Activated T-helper 17 cell treated with anti-CD3 and anti-CD28 coated beads, Interleukin-2, amount 50 U/mL, for 72 hours (primary cell): ENCODE data around the gene OGG1. TPM values are rescaled to one million over a fixed set of nuclear protein-coding genes. Genes with fewer than 3 reads are reported as not detected.
A peak's percentile ranks its signal among the peaks of the same experiment; 100 is the strongest.

Experiments used
- ATAC-seq: fragments of 150-1000 bp; cut with Tn5 transposase; replicated peaks from 2 replicates; pipeline ENCODE4 v1.10.0; 2021; ENCODE audit warnings: mild to moderate bottlenecking, moderate library complexity
- H3K27ac Mint-ChIP-seq: one replicate; pipeline ENCODE4 v1.8.0; 2022; ENCODE audit warnings: mixed read lengths
- H3K27me3 Mint-ChIP-seq: one replicate; pipeline ENCODE4 v1.8.0; 2022; ENCODE audit warnings: mixed read lengths
- H3K36me3 Mint-ChIP-seq: one replicate; pipeline ENCODE4 v1.8.0; 2022; ENCODE audit warnings: low read depth, mild to moderate bottlenecking, mixed read lengths
- H3K4me1 Mint-ChIP-seq: one replicate; pipeline ENCODE4 v1.8.0; 2022; ENCODE audit warnings: mixed read lengths
- H3K4me3 Mint-ChIP-seq: one replicate; pipeline ENCODE4 v1.8.0; 2022; ENCODE audit warnings: mild to moderate bottlenecking, mixed read lengths
- H3K9me3 Mint-ChIP-seq: one replicate; pipeline ENCODE4 v1.8.0; 2022; ENCODE audit warnings: mixed read lengths
- total RNA-seq, 2 donors: library from RNA; stranded (reverse); gene quantifications; one replicate each; pipeline ENCODE4 v1.2.3, GENCODE V29; 2022

The OGG1 gene
- total RNA-seq, 2 donors from 2014 or later, result 37.4 to 52.3 TPM

DNA sequence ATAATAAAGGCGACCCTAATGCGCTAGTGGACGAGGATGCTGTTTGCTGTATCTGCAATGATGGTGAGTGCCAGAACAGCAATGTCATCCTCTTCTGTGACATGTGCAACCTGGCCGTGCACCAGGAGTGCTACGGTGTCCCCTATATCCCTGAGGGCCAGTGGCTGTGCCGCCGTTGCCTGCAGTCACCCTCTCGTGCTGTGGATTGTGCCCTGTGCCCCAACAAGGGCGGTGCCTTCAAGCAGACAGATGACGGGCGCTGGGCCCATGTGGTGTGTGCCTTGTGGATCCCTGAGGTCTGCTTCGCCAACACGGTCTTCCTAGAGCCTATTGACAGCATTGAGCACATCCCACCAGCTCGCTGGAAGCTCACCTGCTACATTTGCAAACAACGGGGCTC is 10.6 kb upstream of the OGG1 start:
- no peaks in the 10 kb centered on the region for H3K27me3 Mint-ChIP-seq

DNA sequence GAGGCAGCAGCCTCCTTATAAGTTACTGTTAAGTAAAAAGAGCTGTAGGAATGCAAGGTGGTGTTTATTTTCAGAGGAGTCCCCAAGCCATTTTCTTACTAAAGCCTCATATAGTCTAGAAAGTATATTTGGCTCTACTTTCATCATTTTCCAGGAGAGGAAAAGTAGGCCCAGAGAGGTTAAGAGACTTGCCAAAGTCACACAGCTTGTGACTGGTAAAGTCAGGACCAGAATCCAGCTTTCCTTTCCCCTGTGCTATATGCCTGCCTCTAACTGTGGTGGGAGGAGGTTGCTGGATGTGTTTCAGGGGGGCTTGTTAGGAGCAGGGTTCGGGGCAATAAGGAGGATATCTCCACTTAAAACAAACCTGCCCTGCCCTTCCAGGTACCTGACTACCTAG is 7.2 kb upstream of the OGG1 start:
- H3K4me3 Mint-ChIP-seq, result no peak overlapping the region
- peaks cover 8% of the 10 kb centered on the region for H3K4me1 Mint-ChIP-seq
- no peaks in the 10 kb centered on the region for H3K9me3 Mint-ChIP-seq
- H3K36me3 Mint-ChIP-seq, result peaks cover 100% of the 10 kb centered on the region
- H3K27me3 Mint-ChIP-seq, result no peaks in the 10 kb centered on the region
- ATAC-seq, result no peak
- no peak overlapping the region for H3K27ac Mint-ChIP-seq

More for the DNA sequence above, 10.6 kb upstream of the OGG1 start:
- H3K4me1 Mint-ChIP-seq, result peaks cover 21% of the 10 kb centered on the region
- H3K4me3 Mint-ChIP-seq, result no peak overlapping the region
- H3K36me3 Mint-ChIP-seq, result peaks cover 100% of the 10 kb centered on the region
- ATAC-seq, result no peak
- peak overlapping the region; percentile 66 for H3K27ac Mint-ChIP-seq
- no peaks in the 10 kb centered on the region for H3K9me3 Mint-ChIP-seq

DNA sequence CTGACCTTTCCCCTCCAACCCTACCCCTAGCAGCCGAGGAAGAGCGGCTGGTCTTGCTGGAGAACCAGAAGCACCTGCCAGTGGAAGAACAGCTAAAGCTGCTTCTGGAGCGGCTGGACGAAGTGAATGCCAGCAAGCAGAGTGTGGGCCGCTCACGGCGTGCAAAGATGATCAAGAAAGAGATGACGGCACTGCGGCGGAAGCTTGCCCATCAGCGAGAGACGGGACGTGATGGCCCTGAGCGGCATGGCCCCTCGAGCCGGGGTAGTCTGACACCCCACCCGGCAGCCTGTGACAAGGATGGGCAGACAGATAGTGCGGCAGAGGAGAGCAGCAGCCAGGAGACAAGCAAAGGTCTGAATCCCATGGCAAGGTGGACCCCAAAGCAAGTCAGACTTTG is 6.2 kb upstream of the OGG1 start:
- H3K36me3 Mint-ChIP-seq, result peaks cover 100% of the 10 kb centered on the region
- H3K4me1 Mint-ChIP-seq, result peaks cover 5% of the 10 kb centered on the region
- H3K27me3 Mint-ChIP-seq, result no peaks in the 10 kb centered on the region
- no peaks in the 10 kb centered on the region for H3K9me3 Mint-ChIP-seq
- H3K4me3 Mint-ChIP-seq, result no peak overlapping the region
- no peak for ATAC-seq
- no peak overlapping the region for H3K27ac Mint-ChIP-seq

DNA sequence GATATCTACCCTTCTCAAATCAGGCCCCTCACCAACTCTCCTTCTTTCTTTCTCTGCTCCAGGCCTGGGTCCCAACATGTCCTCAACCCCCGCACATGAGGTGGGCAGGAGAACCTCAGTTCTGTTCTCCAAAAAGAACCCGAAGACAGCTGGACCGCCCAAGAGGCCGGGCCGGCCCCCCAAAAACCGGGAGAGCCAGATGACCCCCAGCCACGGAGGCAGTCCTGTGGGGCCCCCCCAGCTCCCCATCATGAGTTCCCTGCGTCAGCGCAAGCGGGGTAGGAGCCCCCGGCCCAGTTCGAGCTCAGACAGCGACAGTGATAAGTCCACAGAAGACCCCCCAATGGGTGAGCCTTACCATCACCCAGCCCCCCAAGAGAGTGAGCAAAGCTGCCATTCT is 5.6 kb upstream of the OGG1 start:
- Mint-ChIP-seq H3K27ac (no peak overlapping the region), H3K4me3 (no peak overlapping the region), H3K4me1 (peaks cover 5% of the 10 kb centered on the region), H3K9me3 (no peaks in the 10 kb centered on the region), H3K36me3 (peaks cover 99% of the 10 kb centered on the region), H3K27me3 (no peaks in the 10 kb centered on the region)
- ATAC-seq, result no peak

DNA sequence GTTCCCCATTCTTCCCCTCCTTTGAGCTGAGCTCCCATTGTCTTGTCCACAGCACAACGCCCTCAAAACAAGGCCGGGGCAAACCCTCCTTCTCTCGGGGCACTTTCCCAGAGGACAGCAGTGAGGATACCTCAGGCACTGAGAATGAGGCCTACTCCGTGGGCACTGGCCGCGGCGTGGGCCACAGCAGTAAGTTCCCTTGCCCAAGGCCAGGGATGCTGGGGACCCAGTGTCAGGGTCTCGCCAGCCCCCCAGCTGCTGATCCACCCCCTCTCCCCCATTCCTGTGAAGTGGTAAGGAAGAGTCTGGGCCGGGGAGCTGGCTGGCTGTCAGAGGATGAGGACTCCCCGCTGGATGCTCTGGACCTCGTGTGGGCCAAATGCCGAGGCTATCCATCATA is 4.2 kb upstream of the OGG1 start:
- no peak overlapping the region for H3K27ac Mint-ChIP-seq
- no peaks in the 10 kb centered on the region for H3K9me3 Mint-ChIP-seq
- no peak overlapping the region for H3K4me3 Mint-ChIP-seq
- no peaks in the 10 kb centered on the region for H3K27me3 Mint-ChIP-seq
- no peak for ATAC-seq
- no peaks in the 10 kb centered on the region for H3K4me1 Mint-ChIP-seq
- peaks cover 97% of the 10 kb centered on the region for H3K36me3 Mint-ChIP-seq

DNA sequence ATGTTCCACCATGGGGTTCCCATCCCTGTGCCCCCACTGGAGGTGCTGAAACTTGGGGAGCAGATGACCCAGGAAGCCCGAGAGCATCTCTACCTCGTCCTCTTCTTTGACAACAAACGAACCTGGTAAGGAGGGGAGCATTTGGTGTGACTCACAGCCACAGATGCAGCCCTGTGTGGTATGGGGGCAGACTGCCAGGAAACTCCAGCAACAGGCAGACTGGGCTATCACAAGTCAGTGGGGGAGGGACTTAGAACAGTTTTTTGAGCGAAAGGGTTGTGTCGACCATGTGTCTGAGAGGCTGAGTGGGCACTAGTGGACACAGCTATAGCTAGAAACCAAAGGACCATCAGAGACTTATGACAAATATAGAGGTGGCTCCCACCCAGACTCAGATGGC is 3.4 kb upstream of the OGG1 start:
- Mint-ChIP-seq H3K27ac (peak overlapping the region; percentile 10), H3K4me3 (no peak overlapping the region), H3K36me3 (peaks cover 97% of the 10 kb centered on the region), H3K27me3 (no peaks in the 10 kb centered on the region), H3K4me1 (no peaks in the 10 kb centered on the region), H3K9me3 (no peaks in the 10 kb centered on the region)
- no peak for ATAC-seq

DNA sequence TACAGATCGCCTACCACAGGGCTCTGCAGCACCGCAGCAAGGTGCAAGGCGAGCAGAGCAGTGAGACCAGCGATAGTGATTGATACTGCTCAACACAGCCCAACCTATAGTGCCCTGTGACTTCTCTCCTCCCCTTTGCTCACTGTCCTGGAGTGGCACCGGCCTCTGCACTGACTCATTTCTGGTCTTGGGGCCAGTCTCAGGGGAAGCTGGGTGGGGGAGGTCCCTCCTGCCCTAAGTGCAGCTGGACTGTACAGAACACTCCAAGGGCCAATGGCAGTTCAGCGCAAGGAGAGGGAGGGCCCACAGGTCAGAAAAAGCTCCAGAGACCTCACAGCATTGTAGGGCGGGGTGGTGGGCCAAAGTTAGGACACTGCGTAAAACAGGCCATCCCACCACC is 2.5 kb upstream of the OGG1 start:
- peaks cover 97% of the 10 kb centered on the region for H3K36me3 Mint-ChIP-seq
- H3K9me3 Mint-ChIP-seq, result no peaks in the 10 kb centered on the region
- no peaks in the 10 kb centered on the region for H3K27me3 Mint-ChIP-seq
- H3K4me3 Mint-ChIP-seq, result no peak overlapping the region
- H3K4me1 Mint-ChIP-seq, result peaks cover 7% of the 10 kb centered on the region
- ATAC-seq, result no peak
- no peak overlapping the region for H3K27ac Mint-ChIP-seq

DNA sequence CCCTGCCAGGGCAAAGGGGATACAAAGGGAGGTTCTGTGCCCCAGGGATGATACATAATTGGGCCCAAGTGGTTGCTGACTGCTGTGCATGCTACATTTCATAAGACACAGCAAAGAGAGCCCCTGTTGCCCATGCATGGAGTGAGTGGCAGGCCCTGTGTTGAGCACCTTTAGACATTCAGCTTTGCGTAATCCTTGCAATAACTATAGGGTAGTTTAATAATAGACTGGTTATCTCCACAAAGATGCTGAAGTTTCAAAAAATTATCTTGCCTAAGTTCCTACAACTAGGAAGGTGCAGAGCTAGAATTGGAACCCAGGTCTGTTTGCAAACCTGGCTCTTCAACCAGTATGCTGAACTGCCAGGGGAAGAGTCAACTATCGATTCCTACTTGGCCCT is 1.7 kb upstream of the OGG1 start:
- no peaks in the 10 kb centered on the region for H3K9me3 Mint-ChIP-seq
- no peak for ATAC-seq
- peaks cover 97% of the 10 kb centered on the region for H3K36me3 Mint-ChIP-seq
- H3K4me3 Mint-ChIP-seq, result no peak overlapping the region
- no peak overlapping the region for H3K27ac Mint-ChIP-seq
- H3K27me3 Mint-ChIP-seq, result no peaks in the 10 kb centered on the region
- peaks cover 7% of the 10 kb centered on the region for H3K4me1 Mint-ChIP-seq

DNA sequence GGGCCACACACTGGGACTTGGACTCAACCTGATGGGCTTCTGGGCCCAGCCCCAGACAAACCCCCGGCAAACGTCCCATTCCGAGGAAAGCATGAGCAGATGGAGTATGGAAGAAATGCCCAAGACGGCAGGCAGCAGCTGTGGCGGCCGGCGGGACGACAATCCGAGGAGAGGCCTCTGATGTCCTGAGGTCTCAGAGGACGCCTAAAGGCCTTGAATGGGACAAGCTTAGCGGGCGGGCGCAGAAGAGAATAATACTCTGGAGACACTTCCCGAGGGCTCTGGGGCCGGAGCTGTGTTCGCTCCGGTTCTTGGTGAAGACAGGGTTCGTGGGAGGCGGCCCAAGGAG is 482 bp upstream of the OGG1 start:
- Mint-ChIP-seq H3K9me3 (no peaks in the 10 kb centered on the region), H3K4me3 (peak overlapping the region; percentile 99), H3K4me1 (peaks cover 14% of the 10 kb centered on the region), H3K27me3 (no peaks in the 10 kb centered on the region), H3K27ac (peak overlapping the region; percentile 90), H3K36me3 (peaks cover 97% of the 10 kb centered on the region)
- ATAC-seq, result no peak

DNA sequence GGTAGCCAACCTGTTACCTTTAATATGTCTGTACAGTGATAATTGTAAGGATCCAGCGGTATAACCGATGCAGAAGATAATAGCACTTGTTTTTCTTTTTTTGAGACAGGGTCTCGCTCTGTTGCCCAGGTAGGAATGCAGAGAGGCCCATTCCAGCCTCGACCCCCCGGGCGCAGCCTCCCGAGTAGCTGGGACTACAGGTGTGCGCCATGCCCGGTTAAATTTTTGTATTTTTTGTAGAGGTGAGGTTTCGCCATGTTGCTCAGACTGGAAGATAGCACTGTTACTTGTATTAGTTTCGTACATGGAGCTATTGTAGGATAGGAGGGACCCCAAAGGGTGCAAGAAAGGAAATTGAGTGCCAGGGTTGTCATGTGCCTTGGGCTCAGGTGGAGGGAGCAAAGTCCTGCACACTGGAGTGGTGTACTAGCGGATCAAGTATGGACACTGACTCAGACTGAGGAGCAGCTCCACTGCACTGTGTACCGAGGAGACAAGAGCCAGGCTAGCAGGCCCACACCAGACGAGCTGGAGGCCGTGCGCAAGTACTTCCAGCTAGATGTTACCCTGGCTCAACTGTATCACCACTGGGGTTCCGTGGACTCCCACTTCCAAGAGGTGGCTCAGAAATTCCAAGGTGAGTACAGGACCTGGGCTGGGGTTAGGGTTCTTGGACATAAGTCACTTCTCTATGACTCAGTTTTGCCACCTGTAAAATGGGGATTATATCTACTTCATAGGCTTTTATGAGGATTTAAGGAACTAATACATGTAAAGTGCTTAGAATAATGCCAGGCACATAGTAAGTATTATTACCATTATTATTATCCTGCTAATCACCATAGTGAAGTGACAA is 1.0 kb downstream of the OGG1 start:
- Mint-ChIP-seq H3K4me3 (peak overlapping the region; percentile 99), H3K27ac (peak overlapping the region; percentile 90), H3K9me3 (no peaks in the 10 kb centered on the region), H3K27me3 (no peaks in the 10 kb centered on the region), H3K36me3 (peaks cover 97% of the 10 kb centered on the region), H3K4me1 (peaks cover 20% of the 10 kb centered on the region)
- no peak for ATAC-seq

DNA sequence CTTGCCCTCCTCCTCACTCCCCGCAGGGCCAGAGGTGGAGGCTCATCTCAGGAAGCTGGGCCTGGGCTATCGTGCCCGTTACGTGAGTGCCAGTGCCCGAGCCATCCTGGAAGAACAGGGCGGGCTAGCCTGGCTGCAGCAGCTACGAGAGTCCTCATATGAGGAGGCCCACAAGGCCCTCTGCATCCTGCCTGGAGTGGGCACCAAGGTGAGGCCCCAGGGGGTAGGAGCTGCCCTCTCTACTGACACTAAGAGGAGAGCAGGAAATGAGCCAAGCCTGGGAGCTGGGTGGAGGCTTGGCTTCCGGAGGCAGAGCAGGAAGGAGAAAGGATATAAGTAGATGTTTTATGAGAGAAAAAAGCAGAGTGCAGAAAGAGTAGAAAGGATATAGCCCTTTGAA is 4.9 kb downstream of the OGG1 start:
- no peaks in the 10 kb centered on the region for H3K27me3 Mint-ChIP-seq
- H3K4me1 Mint-ChIP-seq, result peaks cover 20% of the 10 kb centered on the region
- peak overlapping the region; percentile 36 for H3K4me3 Mint-ChIP-seq
- ATAC-seq, result no peak
- H3K9me3 Mint-ChIP-seq, result no peaks in the 10 kb centered on the region
- peak overlapping the region; percentile 37 for H3K27ac Mint-ChIP-seq
- peaks cover 97% of the 10 kb centered on the region for H3K36me3 Mint-ChIP-seq

DNA sequence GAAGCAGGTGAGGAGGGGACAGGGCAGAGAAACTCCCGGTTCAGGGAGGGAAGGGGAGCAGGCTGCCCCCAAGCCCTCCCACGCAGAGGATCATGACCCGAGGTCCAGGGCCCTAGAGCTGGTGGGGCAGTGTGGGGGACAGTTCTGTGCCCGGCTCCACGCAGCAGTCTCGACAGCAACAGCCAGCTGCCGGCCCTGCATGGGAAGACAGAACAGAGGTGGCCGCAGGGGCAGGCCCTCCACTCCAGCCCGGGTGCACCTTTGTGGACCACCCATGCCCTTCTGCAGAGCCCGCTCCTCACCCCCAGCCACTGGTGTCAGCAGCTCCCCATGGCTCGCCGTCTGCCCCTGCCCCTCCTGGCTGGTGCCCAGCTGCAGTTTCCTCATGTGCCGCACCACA is 7.7 kb downstream of the OGG1 start:
- Mint-ChIP-seq H3K9me3 (no peaks in the 10 kb centered on the region), H3K36me3 (peaks cover 97% of the 10 kb centered on the region), H3K27ac (no peak overlapping the region), H3K27me3 (no peaks in the 10 kb centered on the region), H3K4me1 (peaks cover 20% of the 10 kb centered on the region), H3K4me3 (no peak overlapping the region)
- ATAC-seq, result no peak

DNA sequence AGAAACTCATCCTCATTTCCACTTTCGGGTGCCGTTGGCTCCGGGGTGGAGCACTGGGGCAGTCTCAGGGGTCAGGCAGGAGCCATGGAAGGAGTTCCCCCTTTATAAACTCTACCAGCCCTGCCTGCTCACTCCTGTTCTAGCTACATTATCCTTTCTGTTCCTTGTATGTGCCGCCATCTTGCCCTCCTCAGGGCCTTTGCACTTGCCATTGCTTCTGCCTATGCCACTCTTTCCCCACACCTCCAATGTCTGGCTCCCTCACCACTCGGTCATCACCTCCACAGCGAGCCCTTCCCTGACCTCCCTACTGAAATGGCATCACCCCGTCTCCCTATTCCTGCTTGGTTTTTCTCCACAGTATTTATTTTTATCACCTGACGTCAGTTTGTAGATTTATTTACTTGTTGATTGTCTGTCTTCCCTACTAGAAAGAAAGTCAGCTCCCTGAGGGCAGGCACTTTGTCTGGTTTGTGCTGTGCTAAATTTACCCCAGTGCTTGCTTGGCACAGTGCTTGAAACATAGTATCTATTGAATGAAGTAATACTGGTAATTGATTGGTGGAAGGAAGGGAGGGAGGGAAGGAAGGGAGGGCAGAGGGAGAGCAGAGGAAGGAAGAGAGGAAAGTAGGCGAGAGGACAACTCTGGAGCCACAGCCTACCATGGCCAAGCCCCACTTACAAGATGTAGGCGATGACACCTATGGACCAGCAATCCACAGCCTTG is 11.2 kb downstream of the OGG1 start:
- Mint-ChIP-seq H3K4me1 (peaks cover 8% of the 10 kb centered on the region), H3K9me3 (no peaks in the 10 kb centered on the region), H3K36me3 (peaks cover 97% of the 10 kb centered on the region), H3K4me3 (no peak overlapping the region), H3K27me3 (no peaks in the 10 kb centered on the region), H3K27ac (peak overlapping the region; percentile 2)
- no peak for ATAC-seq

DNA sequence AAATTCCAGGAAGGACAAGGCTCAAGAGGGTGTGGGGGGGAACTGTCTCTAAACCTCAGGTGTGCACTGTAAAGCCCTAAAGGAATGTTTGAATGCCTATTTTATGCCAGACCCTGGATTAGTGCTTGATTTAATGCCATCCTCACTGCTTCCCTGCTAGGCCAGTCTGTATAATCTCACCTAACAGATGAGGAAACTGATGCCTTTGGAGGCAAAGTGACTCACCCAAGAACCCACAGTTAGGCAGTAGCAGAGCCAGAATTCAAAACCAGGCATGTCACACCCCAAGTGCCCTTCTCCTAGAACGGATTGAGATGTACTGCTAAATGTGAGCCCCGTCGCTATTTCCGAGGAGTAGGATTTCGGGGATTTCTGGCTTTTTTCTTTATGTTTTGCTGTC is 12.2 kb downstream of the OGG1 start:
- Mint-ChIP-seq H3K27me3 (no peaks in the 10 kb centered on the region), H3K4me3 (no peak overlapping the region), H3K36me3 (peaks cover 97% of the 10 kb centered on the region), H3K9me3 (no peaks in the 10 kb centered on the region), H3K4me1 (peaks cover 11% of the 10 kb centered on the region), H3K27ac (no peak overlapping the region)
- peak; percentile 44 for ATAC-seq

DNA sequence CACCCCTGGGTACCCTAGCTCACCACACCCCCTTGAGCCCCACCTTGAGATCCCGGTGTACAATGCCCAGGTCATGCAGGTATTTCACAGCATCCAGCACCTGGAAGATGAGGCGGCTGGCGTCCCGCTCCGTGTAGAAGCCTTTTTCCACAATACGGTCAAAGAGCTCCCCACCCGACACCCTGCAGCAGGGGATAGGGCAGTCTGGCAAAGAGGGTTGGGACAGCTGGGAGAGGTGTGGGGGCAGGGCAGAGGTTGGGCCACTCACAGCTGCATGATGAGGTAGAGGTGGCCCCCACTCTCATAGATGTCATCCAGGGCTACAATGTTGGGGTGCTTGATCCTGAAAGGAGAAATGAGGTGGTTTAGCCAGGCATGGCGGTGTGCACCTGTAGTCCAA is 13.1 kb downstream of the OGG1 start:
- ATAC-seq, result no peak
- Mint-ChIP-seq H3K27ac (no peak overlapping the region), H3K4me1 (peaks cover 14% of the 10 kb centered on the region), H3K9me3 (no peaks in the 10 kb centered on the region), H3K4me3 (no peak overlapping the region), H3K27me3 (no peaks in the 10 kb centered on the region), H3K36me3 (peaks cover 99% of the 10 kb centered on the region)
